ENCODE measurements around the gene PLAGL2.
"Not testable (repeated sequence)": the region's sequence is repeated elsewhere in the genome, so short reads cannot be mapped to it uniquely, and the experiment has no call there.

The PLAGL2 gene

GRCh38 chr20:32199006-32199405 lies 8.5 kb downstream of the PLAGL2 start:
- CTCF ChIA-PET, result interaction anchor here (0.8 kb wide), 1 partner anchor 64 kb away, joined by 3 read pairs; no protein-coding TSS in a partner anchor
- DNase-seq (ENCODE audit: extremely low spot score), result no peak
- POLR2A ChIA-PET, result interaction anchor here (0.6 kb wide), 1 partner anchor 301 kb away, joined by 6 read pairs; no protein-coding TSS in a partner anchor
- no peak for TF ChIP-seq CTCF (IDR thresholded peaks at IDR 0.05; ENCODE audit: control extremely low read depth, extremely low read depth, low read depth, missing control alignments)

GRCh38 chr20:32197136-32197535 lies 10.4 kb downstream of the PLAGL2 start:
- CTCF ChIA-PET; POLR2A ChIA-PET; DNase-seq (ENCODE audit: extremely low spot score): not testable (repeated sequence)

- POLR2A ChIA-PET; DNase-seq (ENCODE audit: extremely low spot score): not testable (repeated sequence)
- CTCF ChIA-PET, result interaction anchor here (1.7 kb wide), 1 partner anchor 9 kb away, joined by 4 read pairs; no protein-coding TSS in a partner anchor
Measured at GRCh38 chr20:32196613-32197012, 10.9 kb downstream of the PLAGL2 start.

- no peak for TF ChIP-seq CTCF (IDR thresholded peaks at IDR 0.05; ENCODE audit: control extremely low read depth, extremely low read depth, low read depth, missing control alignments)
- POLR2A ChIA-PET, result no interaction called here
- no peak for DNase-seq (ENCODE audit: extremely low spot score)
- CTCF ChIA-PET, result interaction anchor here (1.7 kb wide), 1 partner anchor 10 kb away, joined by 4 read pairs; no protein-coding TSS in a partner anchor
Measured at GRCh38 chr20:32195581-32195980, 12.0 kb downstream of the PLAGL2 start.

- CTCF ChIA-PET, result no interaction called here
- no peak for TF ChIP-seq CTCF (IDR thresholded peaks at IDR 0.05; ENCODE audit: control extremely low read depth, extremely low read depth, low read depth, missing control alignments)
- no peak for DNase-seq (ENCODE audit: extremely low spot score)
- POLR2A ChIA-PET, result no interaction called here
Measured at GRCh38 chr20:32193996-32194395, 13.5 kb downstream of the PLAGL2 start.

GRCh38 chr20:32193336-32193735 lies 14.2 kb downstream of the PLAGL2 start:
- POLR2A ChIA-PET; DNase-seq (ENCODE audit: extremely low spot score); CTCF ChIA-PET: not testable (repeated sequence)

- TF ChIP-seq CTCF (IDR thresholded peaks at IDR 0.05; ENCODE audit: control extremely low read depth, extremely low read depth, low read depth, missing control alignments), result no peak
- POLR2A ChIA-PET, result no interaction called here
- CTCF ChIA-PET, result no interaction called here
- no peak for DNase-seq (ENCODE audit: extremely low spot score)
Measured at GRCh38 chr20:32192698-32193097, 14.8 kb downstream of the PLAGL2 start.

- DNase-seq (ENCODE audit: extremely low spot score), result no peak
- TF ChIP-seq CTCF (IDR thresholded peaks at IDR 0.05; ENCODE audit: control extremely low read depth, extremely low read depth, low read depth, missing control alignments), result no peak
- ChIA-PET CTCF (no interaction called here), POLR2A (no interaction called here)
Measured at GRCh38 chr20:32191873-32192272, 15.7 kb downstream of the PLAGL2 start.

Measured in GM10248 (cell line).